Uterus (tissue), 2 donors: ENCODE results near the gene HLCS.
"Not testable (repeated sequence)": the region's sequence is repeated elsewhere in the genome, so short reads cannot be mapped to it uniquely, and the experiment has no call there.

Source experiments
- CTCF ChIP-seq, 4 experiments: fragments of 200-600 bp in 2 of 4; fragments of 450-650 bp in 2 of 4; sonication (generic) in 2 of 4; IDR thresholded peaks; one replicate each; pipeline ENCODE4 v1.5.1; 2016 to 2019; ENCODE audit warnings: antibody characterized with exemption in 4 of 4, mild to moderate bottlenecking in 2 of 4, moderate library complexity in 1 of 4
- POLR2A ChIP-seq, 2 donors: fragments of 450-650 bp; IDR thresholded peaks; one replicate each; pipeline ENCODE4 v1.6.1; 2016; ENCODE audit warnings: antibody characterized with exemption in 2 of 2, mild to moderate bottlenecking in 1 of 2, moderate library complexity in 1 of 2

- not testable (repeated sequence) for TF ChIP-seq CTCF, POLR2A (IDR thresholded peaks at IDR 0.05)
Observed at GRCh38 chr21:36816026-36816425, 150.4 kb downstream of the HLCS start.
